CD4-positive, alpha-beta T cell treated with Interleukin-15 for 4 hours (primary cell): ENCODE data around the gene PINLYP.
A peak's percentile ranks its signal among the peaks of the same experiment; 100 is the strongest.

Experiments
- DNase-seq: peaks from one replicate; pipeline ENCODE4 v3.0.0-alpha.2; 2020; ENCODE audit warnings: low spot score

The PINLYP gene

GRCh38 chr19:43606569-43607229, 31.1 kb downstream of the PINLYP start:
- no peak for DNase-seq

- no peak for DNase-seq
Measured at GRCh38 chr19:43607238-43608205, 31.9 kb downstream of the PINLYP start.

- DNase-seq: no peak
Measured at GRCh38 chr19:43609872-43610271, 34.3 kb downstream of the PINLYP start.

- DNase-seq: no peak
Measured at GRCh38 chr19:43610493-43610892, 34.9 kb downstream of the PINLYP start.

- no peak for DNase-seq
Measured at GRCh38 chr19:43611788-43612187, 36.2 kb downstream of the PINLYP start, which contains the start of gene SRRM5. SRRM5 (plus strand) TSS chr19:43612088; CDS start chr19:43612122, 34 bp downstream.

GRCh38 chr19:43612374-43612773, 36.8 kb downstream of the PINLYP start:
- DNase-seq: no peak

GRCh38 chr19:43616306-43616705, 40.7 kb downstream of the PINLYP start:
- DNase-seq: no peak

- no peak for DNase-seq
Measured at GRCh38 chr19:43616954-43617353, 41.4 kb downstream of the PINLYP start.

- peak; percentile 27 for DNase-seq
Measured at GRCh38 chr19:43618921-43619261, 43.3 kb downstream of the PINLYP start.

- DNase-seq: peak; percentile 87
Measured at GRCh38 chr19:43619262-43620060, 43.9 kb downstream of the PINLYP start, which contains the start of gene ZNF428. ZNF428 (minus strand) TSS chr19:43619629; CDS start chr19:43614304, 5,325 bp downstream.

GRCh38 chr19:43620061-43621001, 44.7 kb downstream of the PINLYP start:
- DNase-seq: no peak

GRCh38 chr19:43622070-43622469, 46.5 kb downstream of the PINLYP start:
- DNase-seq: no peak

- DNase-seq: no peak
Measured at GRCh38 chr19:43622956-43623355, 47.4 kb downstream of the PINLYP start.

- no peak for DNase-seq
Measured at GRCh38 chr19:43623889-43624670, 48.5 kb downstream of the PINLYP start.

- DNase-seq: peak; percentile 84
Measured at GRCh38 chr19:43624933-43625332, 49.3 kb downstream of the PINLYP start.

- no peak for DNase-seq
Measured at GRCh38 chr19:43625918-43626579, 50.4 kb downstream of the PINLYP start.

GRCh38 chr19:43626838-43627237, 51.2 kb downstream of the PINLYP start:
- DNase-seq: no peak

- DNase-seq: no peak
Measured at GRCh38 chr19:43628646-43629326, 53.2 kb downstream of the PINLYP start.

GRCh38 chr19:43631491-43631890, 55.9 kb downstream of the PINLYP start:
- no peak for DNase-seq
